NCI-H2081 (cell line): Measurements from ENCODE around the gene CDCA8.
"Not testable (repeated sequence)": the region's sequence is repeated elsewhere in the genome, so short reads cannot be mapped to it uniquely, and the experiment has no call there.

Experiments
- DNase-seq, 2 experiments: peaks; one replicate each; lab custom pipeline; 2025; lab: John Stamatoyannopoulos, UW

CDCA8 gene

GRCh38 chr1:37673920-37674319 lies 18.4 kb upstream of the CDCA8 start:
- no peak for DNase-seq

- no peak for DNase-seq
Measured at GRCh38 chr1:37676281-37677142, 15.8 kb upstream of the CDCA8 start.

- DNase-seq: no peak
Measured at GRCh38 chr1:37677143-37677439, 15.2 kb upstream of the CDCA8 start.

- DNase-seq: no peak
Measured at GRCh38 chr1:37677808-37678207, 14.5 kb upstream of the CDCA8 start.

- DNase-seq: no peak
Measured at GRCh38 chr1:37680933-37681332, 11.4 kb upstream of the CDCA8 start.

- DNase-seq: peak; percentile 59 to 65
Measured at GRCh38 chr1:37682334-37682987, 9.9 kb upstream of the CDCA8 start.

- not testable (repeated sequence) for DNase-seq
Measured at GRCh38 chr1:37684182-37684581, 8.1 kb upstream of the CDCA8 start.

- no peak for DNase-seq
Measured at GRCh38 chr1:37685722-37686121, 6.6 kb upstream of the CDCA8 start.

- DNase-seq: not testable (repeated sequence)
Measured at GRCh38 chr1:37687764-37688163, 4.6 kb upstream of the CDCA8 start.

GRCh38 chr1:37688926-37689325 lies 3.4 kb upstream of the CDCA8 start:
- no peak for DNase-seq

GRCh38 chr1:37691497-37692077 lies 729 bp upstream of the CDCA8 start:
- DNase-seq: peak; percentile 26 to 66

- no peak for DNase-seq
Measured at GRCh38 chr1:37692834-37693175, 489 bp downstream of the CDCA8 start.

- peak in 1 of 2 experiments; percentile 32 for DNase-seq
Measured at GRCh38 chr1:37697090-37697489, 4.8 kb downstream of the CDCA8 start.

- DNase-seq: no peak
Measured at GRCh38 chr1:37697737-37698136, 5.4 kb downstream of the CDCA8 start.

GRCh38 chr1:37699147-37699546 lies 6.8 kb downstream of the CDCA8 start:
- DNase-seq: no peak

- no peak for DNase-seq
Measured at GRCh38 chr1:37701051-37701450, 8.7 kb downstream of the CDCA8 start.

- DNase-seq: no peak
Measured at GRCh38 chr1:37703061-37703460, 10.7 kb downstream of the CDCA8 start.

- no peak for DNase-seq
Measured at GRCh38 chr1:37704966-37705365, 12.7 kb downstream of the CDCA8 start.

- no peak for DNase-seq
Measured at GRCh38 chr1:37705399-37705798, 13.1 kb downstream of the CDCA8 start.

GRCh38 chr1:37708471-37708870 lies 16.2 kb downstream of the CDCA8 start:
- DNase-seq: no peak

- no peak for DNase-seq
Measured at GRCh38 chr1:37714226-37714625, 21.9 kb downstream of the CDCA8 start.

GRCh38 chr1:37714689-37715088 lies 22.4 kb downstream of the CDCA8 start:
- no peak for DNase-seq

- no peak for DNase-seq
Measured at GRCh38 chr1:37716321-37716720, 24.0 kb downstream of the CDCA8 start.
